Activated naive CD4-positive, alpha-beta T cell treated with anti-CD3 and anti-CD28 coated beads, Interleukin-2, amount 10 ng/mL, durations not matched to agents 5 hours and 36 hours (primary cell): ENCODE results near the gene S100A10. TPM values are rescaled to one million over a fixed set of nuclear protein-coding genes. Genes with fewer than 3 reads are reported as not detected.

ENCODE experiments used
- total RNA-seq, 2 experiments: library from RNA; stranded (reverse); gene quantifications; one replicate each; pipeline ENCODE4 v1.2.3, GENCODE V29; 2021

Gene S100A10, protein sequence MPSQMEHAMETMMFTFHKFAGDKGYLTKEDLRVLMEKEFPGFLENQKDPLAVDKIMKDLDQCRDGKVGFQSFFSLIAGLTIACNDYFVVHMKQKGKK
- total RNA-seq, result 100 to 1,000 TPM; 489 to 516 TPM

DNA sequence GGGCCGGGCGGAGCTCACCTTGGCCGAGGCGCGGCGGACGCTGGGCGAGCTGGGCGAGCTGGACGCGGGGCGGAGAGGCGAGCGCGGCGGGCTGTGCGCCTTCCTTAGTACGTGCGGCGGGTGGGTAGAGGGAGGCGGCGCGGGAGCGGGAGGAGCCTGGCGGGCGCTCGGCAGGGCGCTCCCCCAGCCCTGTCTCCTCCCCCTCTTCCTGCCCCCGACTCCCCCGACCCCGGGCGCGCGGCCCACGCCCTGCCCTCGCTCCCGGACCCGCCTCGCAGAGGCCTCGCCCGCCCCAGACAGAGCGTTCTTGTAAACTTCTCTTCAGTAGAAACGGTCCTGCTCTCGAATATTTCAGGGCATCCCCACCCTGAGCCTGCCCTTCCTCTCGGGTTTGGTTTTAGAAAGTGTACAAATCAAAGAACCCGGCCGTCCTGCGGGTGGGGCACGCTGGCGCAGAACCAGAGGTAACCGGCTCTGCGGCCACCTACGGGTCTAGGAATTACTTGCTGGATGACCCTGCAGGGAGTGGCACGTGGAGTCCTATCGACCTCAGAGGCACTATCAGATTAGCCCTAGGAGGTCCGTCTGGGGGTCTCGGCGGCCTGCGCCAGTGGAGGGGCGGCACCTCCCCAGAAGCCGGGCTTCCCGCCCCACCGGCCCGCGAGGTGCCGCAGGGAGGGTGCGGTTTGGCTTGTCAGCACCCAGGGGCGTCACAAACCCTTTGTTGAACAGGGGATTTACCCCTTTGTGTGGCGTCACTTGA is at the start of gene S100A10:
S100A10 (minus strand) TSS at position 126 of the 763 bp plus-strand sequence. CDS start 7,629 bp downstream, outside the sequence.

DNA sequence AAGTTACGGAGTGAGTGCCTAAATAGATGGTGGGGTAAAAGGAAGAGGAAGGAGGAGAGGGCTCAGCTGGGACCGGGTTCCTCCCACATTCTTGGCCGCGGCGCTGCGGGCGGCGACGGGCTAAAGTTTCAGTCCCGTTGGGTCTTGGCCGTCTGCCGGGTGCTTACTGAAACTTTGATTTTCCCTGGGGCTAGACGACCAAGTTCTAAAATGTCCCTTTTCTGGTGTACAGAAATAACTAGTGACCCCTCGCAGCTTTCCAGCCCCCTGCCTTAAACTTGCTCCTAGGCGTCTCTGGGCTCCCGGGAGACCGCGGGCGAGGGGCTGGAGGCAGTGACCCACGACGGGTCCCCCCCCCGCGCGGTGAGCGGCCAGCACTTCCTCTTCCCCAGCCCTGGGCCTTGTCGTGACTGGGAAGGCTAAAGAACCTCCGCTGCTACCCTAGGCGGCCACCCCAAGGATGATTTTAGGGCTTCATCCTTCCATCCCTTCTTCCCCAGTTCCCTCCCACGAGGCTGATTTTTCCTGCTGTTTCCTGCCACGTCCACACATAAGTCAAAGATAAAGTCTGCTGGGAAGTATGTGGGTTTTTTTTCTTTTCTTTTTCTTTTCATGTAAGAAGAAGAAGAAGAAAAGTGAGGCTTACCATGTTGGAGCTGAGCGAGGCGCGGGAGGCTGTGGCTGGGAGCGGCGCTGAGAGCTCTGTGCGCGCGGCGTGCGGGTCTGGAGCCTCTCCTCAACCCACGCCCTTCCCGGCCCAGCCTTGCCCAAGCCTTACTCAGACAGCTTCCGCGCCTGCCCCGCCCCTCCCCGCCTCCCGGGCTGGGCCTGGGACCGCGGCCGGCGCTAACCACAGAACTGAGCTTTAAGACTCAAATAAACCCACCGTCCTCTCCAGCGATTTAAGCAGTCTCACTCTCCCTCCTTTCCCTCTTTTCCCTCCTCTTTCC is 42.9 kb upstream of the S100A10 start, which contains the start of gene S100A11:
S100A11 (minus strand) TSS at position 738 of the 950 bp plus-strand sequence; CDS start at position 649, 89 bp downstream.

Other genes starting within 250 kb of the S100A10 start
- gene MRPL9, start 230.4 kb downstream of the S100A10 start, total RNA-seq, result 100 to 1,000 TPM in 1 of 2 experiments, 10 to 100 TPM in 1; 89.4 to 105 TPM
- gene TDRKH, start 203.4 kb downstream of the S100A10 start, total RNA-seq, result 10 to 100 TPM; 15.8 to 18.3 TPM
- under 1 TPM; 0.10 TPM for gene LINGO4, start 188.4 kb downstream of the S100A10 start, total RNA-seq
- under 1 TPM; 0.70 to 0.76 TPM for gene RORC, start 162.1 kb downstream of the S100A10 start, total RNA-seq
- under 1 TPM; 0.51 to 0.55 TPM for gene C2CD4D, start 154.0 kb downstream of the S100A10 start, total RNA-seq
- not detected for gene THEM5, start 140.1 kb downstream of the S100A10 start, total RNA-seq
- gene THEM4, start 84.3 kb downstream of the S100A10 start, total RNA-seq, result 10 to 100 TPM; 24.7 to 25.8 TPM
- gene S100A11, start 43.1 kb upstream of the S100A10 start, total RNA-seq, result 100 to 1,000 TPM; 304 to 323 TPM
- gene TCHHL1, start 95.2 kb upstream of the S100A10 start, total RNA-seq, result not detected
- under 1 TPM in 1 of 2 experiments, not detected in 1; 0.02 TPM for gene TCHH, start 121.6 kb upstream of the S100A10 start, total RNA-seq
- gene RPTN, start 165.4 kb upstream of the S100A10 start, total RNA-seq, result not detected
- not detected for gene HRNR, start 230.3 kb upstream of the S100A10 start, total RNA-seq